ENCODE measurements around the gene CNTNAP4. TPM values are rescaled to one million over a fixed set of nuclear protein-coding genes. Genes with fewer than 3 reads are reported as not detected.

The CNTNAP4 gene
- total and polyA plus RNA-seq, 2 of the 8 experiments (the other 6 are each of a cell fraction or from before 2014, with no cell fraction given): not detected

DNA sequence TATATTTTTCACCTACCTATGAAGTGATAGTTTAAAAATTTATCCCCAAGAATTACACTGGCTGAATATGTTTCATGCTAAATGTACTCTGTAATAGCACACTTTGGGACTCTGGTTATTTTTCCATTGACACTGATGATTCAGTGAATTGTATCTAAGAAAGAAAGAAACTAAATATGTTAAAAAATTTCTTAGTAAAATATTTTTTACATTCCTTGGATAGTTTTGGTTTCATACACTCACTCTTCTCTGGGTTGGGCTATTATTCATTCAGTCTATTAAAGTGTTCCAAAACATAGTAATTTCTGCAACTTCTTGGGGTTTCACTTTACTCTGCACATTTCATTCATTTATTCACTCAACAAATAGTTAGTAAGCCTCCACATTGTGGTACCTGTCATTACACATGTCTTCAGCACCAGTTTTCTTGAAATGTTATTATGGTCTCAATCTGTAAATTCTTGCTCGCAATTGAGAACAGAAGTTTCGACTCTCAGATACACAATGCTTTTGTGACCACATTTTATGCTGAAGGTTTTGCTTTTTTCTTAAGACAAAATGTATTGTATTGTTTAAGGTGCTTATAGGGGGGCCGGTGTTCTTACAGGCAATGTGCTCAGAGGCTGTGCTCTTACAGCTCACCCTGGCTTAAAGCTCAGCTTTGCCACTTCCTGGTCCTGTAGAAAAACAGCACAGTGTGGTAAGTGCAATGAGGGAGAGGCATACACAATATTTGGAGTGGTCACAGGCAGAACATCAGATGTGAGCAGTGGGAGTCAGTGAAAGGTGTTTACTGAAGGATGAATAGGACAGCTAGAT, 17.4 kb downstream of the CNTNAP4 start:
- no peak for FAIRE-seq
- Histone ChIP-seq H4K91ac (replicated peaks; ENCODE audit: insufficient read length, low read length) (no peak overlapping the region), H3K4ac (replicated peaks; ENCODE audit: insufficient read length, low read depth, low read length) (no peak overlapping the region), H3K18ac (ENCODE audit: extremely low read depth, low read length) (no peak overlapping the region), H3K4me1 (replicated peaks in 1 of 4; ENCODE audit: control insufficient read depth in 3 of 4, insufficient read depth in 4 of 4, low read length in 3 of 4) (no peaks in the 10 kb centered on the region), H3K9ac (replicated peaks in 1 of 4; ENCODE audit: extremely low read depth in 1 of 4, low read depth in 3 of 4, low read length in 3 of 4) (no peak overlapping the region), H2BK5ac (ENCODE audit: low read depth, low read length) (no peak overlapping the region), H2BK12ac (ENCODE audit: low read depth, low read length) (no peak overlapping the region), H3K79me2 (ENCODE audit: control insufficient read depth in 1 of 2, insufficient read depth in 2 of 2, low read length in 2 of 2) (no peaks in the 10 kb centered on the region), H4K5ac (ENCODE audit: insufficient read length, low read depth, low read length) (no peak overlapping the region), H2AFZ (ENCODE audit: low read length) (no peak overlapping the region), H3K27ac (ENCODE audit: low read depth, low read length) (no peak overlapping the region), H4K8ac (ENCODE audit: extremely low read depth, insufficient read depth, low read length) (no peak overlapping the region), H3K23me2 (ENCODE audit: low read depth, low read length) (no peaks in the 10 kb centered on the region; the same call in 1 of the 2 replicates), H3K36me3 (ENCODE audit: control insufficient read depth in 2 of 4, insufficient read depth in 4 of 4, low read length in 3 of 4) (no peaks in the 10 kb centered on the region), H4K20me1 (replicated peaks in 1 of 2; ENCODE audit: control insufficient read depth in 1 of 2, insufficient read depth in 2 of 2, low read length in 2 of 2) (no peaks in the 10 kb centered on the region), H3K79me1 (ENCODE audit: low read depth, low read length) (no peaks in the 10 kb centered on the region), H3K14ac (ENCODE audit: insufficient read length) (no peak overlapping the region), H3K23ac (ENCODE audit: insufficient read length) (no peak overlapping the region), H2BK120ac (replicated peaks; ENCODE audit: low read depth, low read length) (no peak overlapping the region), H3K56ac (replicated peaks; ENCODE audit: insufficient read length, low read depth, low read length) (no peak overlapping the region), H3K9me3 (ENCODE audit: insufficient read depth in 2 of 2, low read depth in 1 of 2, low read length in 1 of 2) (no peaks in the 10 kb centered on the region), H3K4me3 (ENCODE audit: extremely low read depth in 1 of 4, insufficient read depth in 2 of 4, low read depth in 3 of 4, low read length in 4 of 4) (no peak overlapping the region), H3K27me3 (replicated peaks in 1 of 4; ENCODE audit: control insufficient read depth in 3 of 4, extremely low read depth in 1 of 4, insufficient read depth in 3 of 4, low read length in 3 of 4) (no peaks in the 10 kb centered on the region), H2BK20ac (ENCODE audit: low read length) (no peak overlapping the region), H2AK5ac (ENCODE audit: low read depth, low read length) (no peak overlapping the region), H2BK15ac (ENCODE audit: low read length) (no peak overlapping the region), H3K4me2 (ENCODE audit: insufficient read depth in 1 of 2, low read depth in 2 of 2, low read length in 2 of 2) (no peak overlapping the region)
- DNase-seq (ENCODE audit: low read depth in 1 of 2, low spot score in 2 of 2): no peak
- WGBS, 2 experiments (ENCODE audit: extremely low coverage in 1 of 2, insufficient coverage in 1 of 2, insufficient read length in 1 of 2, insufficient replicate concordance in 2 of 2, low coverage in 1 of 2, low lambda C conversion rate in 2 of 2, missing lambda C conversion rate in 1 of 2): 92% methylated on average over 3 of the region's 3 CpGs; no CpG with 5 or more reads in 1 of the 2 experiments
- POLR2A ChIA-PET (ENCODE audit: partially characterized antibody): no interaction called here
- CTCF ChIA-PET (ENCODE audit: partially characterized antibody): interaction anchor here (1.2 to 1.3 kb wide), 2 partner anchors 15 to 28 kb away, joined by 4 read pairs; no protein-coding TSS in a partner anchor
- TF ChIP-seq, protein P1, sequence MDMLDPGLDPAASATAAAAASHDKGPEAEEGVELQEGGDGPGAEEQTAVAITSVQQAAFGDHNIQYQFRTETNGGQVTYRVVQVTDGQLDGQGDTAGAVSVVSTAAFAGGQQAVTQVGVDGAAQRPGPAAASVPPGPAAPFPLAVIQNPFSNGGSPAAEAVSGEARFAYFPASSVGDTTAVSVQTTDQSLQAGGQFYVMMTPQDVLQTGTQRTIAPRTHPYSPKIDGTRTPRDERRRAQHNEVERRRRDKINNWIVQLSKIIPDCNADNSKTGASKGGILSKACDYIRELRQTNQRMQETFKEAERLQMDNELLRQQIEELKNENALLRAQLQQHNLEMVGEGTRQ (IDR thresholded peaks at IDR 0.05; ENCODE audit: low read length): no peak
- TF ChIP-seq CHD1 (IDR thresholded peaks at IDR 0.05; ENCODE audit: low read depth, low read length) (no peak), POLR2A (IDR thresholded peaks at IDR 0.05; ENCODE audit: control extremely low read depth in 1 of 2, low read depth in 2 of 2, low read length in 2 of 2) (no peak), TCF12 (IDR thresholded peaks at IDR 0.05; ENCODE audit: low read depth, low read length) (no peak), EP300 (IDR thresholded peaks at IDR 0.05; ENCODE audit: borderline replicate concordance in 1 of 2, low read depth in 2 of 2, low read length in 2 of 2) (no peak), KDM5A (IDR thresholded peaks at IDR 0.05; ENCODE audit: low read length) (no peak), EZH2 (IDR thresholded peaks at IDR 0.05; ENCODE audit: low read depth, low read length, severe bottlenecking) (no peak), RAD21 (IDR thresholded peaks at IDR 0.05 in 1 of 2, conservative IDR thresholded peaks at IDR 0.05 in 1 of 2; ENCODE audit: low read depth in 2 of 2, low read length in 2 of 2) (no peak), TAF1 (IDR thresholded peaks at IDR 0.05; ENCODE audit: low read depth, low read length) (no peak), SIX5 (IDR thresholded peaks at IDR 0.05; ENCODE audit: low read depth, low read length) (no peak), TAF7 (optimal IDR thresholded peaks at IDR 0.05; ENCODE audit: borderline replicate concordance, low read depth, low read length) (no peak), SP1 (IDR thresholded peaks at IDR 0.05; ENCODE audit: low read depth, low read length) (no peak)
